NCI-H2029 (cell line): ENCODE results near the gene SESN3.

ENCODE experiments used
- DNase-seq: peaks from one replicate; lab custom pipeline; 2025; lab: John Stamatoyannopoulos, UW

The SESN3 gene

DNA sequence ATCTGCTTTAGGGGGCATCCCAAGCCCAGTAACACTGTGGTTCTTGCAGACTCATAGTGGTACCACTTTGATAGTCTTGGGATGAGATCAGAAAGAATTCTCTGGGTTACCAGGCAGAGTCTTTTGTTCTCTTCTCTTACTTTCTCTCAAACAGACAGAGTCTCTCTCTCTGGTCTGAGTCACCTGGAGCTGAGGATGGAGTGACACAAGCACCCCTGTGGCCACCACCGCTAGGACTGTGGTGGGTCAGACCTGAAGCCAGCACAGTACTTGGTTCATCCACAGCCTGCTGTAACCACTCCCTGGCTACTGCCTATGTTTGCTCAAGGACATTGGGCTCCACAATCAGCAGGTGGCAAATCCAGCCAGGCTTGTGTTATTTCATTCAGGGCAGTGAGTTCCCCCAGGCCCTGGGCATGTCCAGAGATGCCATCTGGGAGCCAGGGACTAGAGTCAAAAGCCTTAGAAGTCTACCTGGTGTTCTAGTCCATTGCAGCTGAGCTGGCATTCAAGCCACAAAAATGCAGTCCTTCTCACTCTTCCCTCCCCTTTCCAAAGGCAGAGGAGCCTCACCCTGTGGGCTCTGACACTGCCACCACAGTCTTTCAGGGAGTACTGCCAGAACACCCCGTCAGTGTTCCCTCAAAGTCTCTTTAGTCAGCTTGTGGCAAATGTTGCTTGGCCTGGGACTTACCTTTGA is 111.5 kb downstream of the SESN3 start:
- DNase-seq = no peak

DNA sequence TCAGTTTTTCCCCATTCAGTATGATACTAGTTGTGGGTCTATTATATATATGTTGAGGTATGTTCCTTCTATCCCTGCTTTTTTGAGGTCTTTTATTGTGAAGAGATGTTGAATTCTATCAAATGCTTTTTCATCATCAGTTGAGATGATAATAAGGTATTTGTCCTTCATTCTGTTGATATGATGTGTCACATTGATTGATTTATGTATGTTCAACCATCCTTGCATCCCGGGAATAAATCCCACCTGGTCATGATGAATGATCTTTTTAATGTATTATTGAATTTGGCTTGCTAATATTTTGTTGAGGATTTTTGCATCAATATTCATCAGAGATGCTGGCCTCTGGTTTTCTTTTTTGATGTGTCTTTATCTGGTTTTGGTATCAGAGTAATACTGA is 115.4 kb downstream of the SESN3 start:
- DNase-seq = no peak
